Right kidney (tissue), 1 donor: ENCODE results near the gene GADL1.

Experiments used
- DNase-seq: peaks from one replicate; pipeline ENCODE4 v3.0.0-alpha.2; 2016

Gene GADL1

GRCh38 chr3:30875505-30875904 is 19.0 kb downstream of the GADL1 start:
- no peak for DNase-seq

- no peak for DNase-seq
Measured at GRCh38 chr3:30873671-30874070, 20.8 kb downstream of the GADL1 start.

GRCh38 chr3:30872879-30873278 is 21.6 kb downstream of the GADL1 start:
- no peak for DNase-seq

- DNase-seq = no peak
Measured at GRCh38 chr3:30871720-30872119, 22.7 kb downstream of the GADL1 start.

- DNase-seq = no peak
Measured at GRCh38 chr3:30864836-30865235, 29.6 kb downstream of the GADL1 start.

GRCh38 chr3:30864132-30864531 is 30.3 kb downstream of the GADL1 start:
- DNase-seq = no peak

GRCh38 chr3:30862004-30862403 is 32.5 kb downstream of the GADL1 start:
- DNase-seq = no peak

- no peak for DNase-seq
Measured at GRCh38 chr3:30858894-30859389, 35.5 kb downstream of the GADL1 start.

- DNase-seq = no peak
Measured at GRCh38 chr3:30855400-30856292, 38.8 kb downstream of the GADL1 start.

- DNase-seq = no peak
Measured at GRCh38 chr3:30852833-30853232, 41.6 kb downstream of the GADL1 start.

- no peak for DNase-seq
Measured at GRCh38 chr3:30848087-30848779, 46.2 kb downstream of the GADL1 start.

GRCh38 chr3:30847592-30847991 is 46.9 kb downstream of the GADL1 start:
- no peak for DNase-seq

GRCh38 chr3:30845606-30846005 is 48.9 kb downstream of the GADL1 start:
- DNase-seq = no peak

- DNase-seq = no peak
Measured at GRCh38 chr3:30843877-30844276, 50.6 kb downstream of the GADL1 start.

GRCh38 chr3:30836141-30836540 is 58.3 kb downstream of the GADL1 start:
- no peak for DNase-seq

GRCh38 chr3:30835667-30836066 is 58.8 kb downstream of the GADL1 start:
- DNase-seq = no peak

- no peak for DNase-seq
Measured at GRCh38 chr3:30832961-30833575, 61.4 kb downstream of the GADL1 start.

GRCh38 chr3:30827080-30827479 is 67.4 kb downstream of the GADL1 start:
- DNase-seq = no peak

GRCh38 chr3:30826531-30826942 is 67.9 kb downstream of the GADL1 start:
- DNase-seq = no peak

- DNase-seq = no peak
Measured at GRCh38 chr3:30819067-30819798, 75.2 kb downstream of the GADL1 start.

- no peak for DNase-seq
Measured at GRCh38 chr3:30813734-30814133, 80.7 kb downstream of the GADL1 start.

- no peak for DNase-seq
Measured at GRCh38 chr3:30811151-30811795, 83.2 kb downstream of the GADL1 start.
